ENCODE results near the gene ADH1B. TPM values are rescaled to one million over a fixed set of nuclear protein-coding genes. Genes with fewer than 3 reads are reported as not detected.

ADH1B gene
- polyA plus RNA-seq, 6 donors from 2014 or later: not detected

- ATAC-seq (ENCODE audit: low read depth in 2 of 2) (no peak), DNase-seq (no peak)
- H3K27me3 Mint-ChIP-seq: peaks cover 0 to 3% (median 0%) of the 10 kb centered on the region in 3 donors
- no peak overlapping the region for H3K4me3 Mint-ChIP-seq
- H3K9me3 Mint-ChIP-seq: peaks cover 8 to 24% (median 15%) of the 10 kb centered on the region in 7 donors
- no peaks in the 10 kb centered on the region for H3K4me1 Mint-ChIP-seq
- peaks cover 0 to 14% of the 10 kb centered on the region in 2 donors for H3K36me3 Mint-ChIP-seq
- H3K27ac Mint-ChIP-seq: no peak overlapping the region
Observed at GRCh38 chr4:99264927-99265326, 56.3 kb downstream of the ADH1B start.

Other genes with a start within 250 kb of the ADH1B start
- 100 to 1,000 TPM in 3 of 6 donors, 10 to 100 TPM in 3; 89.6 to 122 (median 100) TPM for gene ADH5, start 232.6 kb downstream of the ADH1B start, polyA plus RNA-seq (ENCODE audit: low read depth in 6 of 6)
- gene ADH4, start 177.1 kb downstream of the ADH1B start, polyA plus RNA-seq (ENCODE audit: low read depth in 6 of 6): not detected
- under 1 TPM in 1 of 6 donors, not detected in 5; 0.64 TPM for gene ADH6, start 102.2 kb downstream of the ADH1B start, polyA plus RNA-seq (ENCODE audit: low read depth in 6 of 6)
- gene ADH1A, start 30.4 kb downstream of the ADH1B start, polyA plus RNA-seq (ENCODE audit: low read depth in 6 of 6): not detected
- not detected for gene ADH1C, start 31.3 kb upstream of the ADH1B start, polyA plus RNA-seq (ENCODE audit: low read depth in 6 of 6)
- gene ADH7, start 113.9 kb upstream of the ADH1B start, polyA plus RNA-seq (ENCODE audit: low read depth in 6 of 6): not detected
- gene C4orf17, start 189.6 kb upstream of the ADH1B start, polyA plus RNA-seq (ENCODE audit: low read depth in 6 of 6): not detected
- 1 to 10 TPM in 5 of 6 donors, not detected in 1; 2.6 to 5.6 (median 3.2) TPM for gene TRMT10A, start 242.6 kb upstream of the ADH1B start, polyA plus RNA-seq (ENCODE audit: low read depth in 6 of 6)

All from naive B cell (primary cell).